HCT116 (cell line): Measurements from ENCODE around the gene ABR. TPM values are rescaled to one million over a fixed set of nuclear protein-coding genes. Genes with fewer than 3 reads are reported as not detected.
A peak's percentile ranks its signal among the peaks of the same experiment; 100 is the strongest.

Source experiments
- ATAC-seq: fragments of 200-7000 bp; cut with Tn5 transposase; 2 replicates; pipeline ENCODE4 v1.9.1; 2020; ENCODE audit warnings: mild to moderate bottlenecking, moderate library complexity
- BruUV-seq: library from RNA; stranded (reverse); fragments of 400-500 nt; replicated peaks from 2 replicates; lab custom pipeline; 2021; lab: Mats Ljungman, UMichigan
- CTCF ChIA-PET: fragments of 300-600 bp; sonication (Branson Sonifier 250); formaldehyde crosslinking; loops from one replicate; lab custom pipeline; 2021; ENCODE audit warnings: antibody characterized with exemption; lab: Charles Lee
- POLR2A ChIA-PET: fragments of 300-600, 350-600 bp; sonication (Branson Sonifier 250); formaldehyde crosslinking; loops from one replicate; lab custom pipeline; 2021; ENCODE audit warnings: antibody characterized with exemption; lab: Charles Lee
- RAD21 ChIA-PET, 2 experiments: fragments of 300-600 bp; sonication (Branson Sonifier 250); formaldehyde crosslinking; loops; one replicate each; lab custom pipeline; 2023; ENCODE audit warnings: low total read pairs in 2 of 2; ENCODE audit not compliant: uncharacterized antibody in 2 of 2, unreplicated experiment in 2 of 2, low non-redundant PET in 1 of 2; lab: Charles Lee
- DNase-seq: peaks from one replicate; pipeline ENCODE4 v3.0.0-alpha.2; 2010; ENCODE audit warnings: low read depth, low spot score
- H2AFZ ChIP-seq: fragments of 200-600 bp; shearing (Covaris generic), sonication (generic); 2 replicates; pipeline ENCODE4 v1.6.1; 2017; ENCODE audit warnings: low read depth, mixed run types, mixed read lengths, antibody characterized with exemption, low read length; ENCODE audit not compliant: poor library complexity, severe bottlenecking
- H3K27ac ChIP-seq: 2 replicates; pipeline ENCODE4 v1.5.1; 2012; ENCODE audit warnings: low read depth, low read length
- H3K27me3 ChIP-seq: fragments of 200-600 bp; sonication (generic); 2 replicates; pipeline ENCODE4 v1.6.1; 2016; ENCODE audit warnings: mixed run types, low read length, mixed read lengths; ENCODE audit not compliant: insufficient read depth
- H3K36me3 ChIP-seq, 2 experiments: fragments of 200-500 bp in 1 of 2; fragments of 200-600 bp in 1 of 2; sonication (Bioruptor generic) in 1 of 2; sonication (generic) in 1 of 2; 2 replicates each; pipeline versions ENCODE4 v1.5.1 to v1.6.1; 2014 to 2016; ENCODE audit warnings: low read length in 2 of 2, inconsistent platforms in 1 of 2, mixed read lengths in 1 of 2, mixed run types in 1 of 2; ENCODE audit not compliant: insufficient read depth in 2 of 2, control insufficient read depth in 1 of 2
- H3K4me1 ChIP-seq, 2 experiments: fragments of 200-600 bp in 1 of 2; sonication (generic) in 1 of 2; 2 replicates each; pipeline versions ENCODE4 v1.5.1 to v1.6.1; 2012 to 2017; ENCODE audit warnings: low read length in 2 of 2, inconsistent platforms in 1 of 2, mild to moderate bottlenecking in 1 of 2, mixed read lengths in 1 of 2, mixed run types in 1 of 2, moderate library complexity in 1 of 2; ENCODE audit not compliant: insufficient read depth in 2 of 2, control insufficient read depth in 1 of 2
- H3K4me2 ChIP-seq: fragments of 200-600 bp; sonication (generic); 2 replicates; pipeline ENCODE4 v1.6.1; 2017; ENCODE audit warnings: mixed run types, low read length, mixed read lengths
- H3K4me3 ChIP-seq, 2 experiments: fragments of 200-600 bp in 1 of 2; sonication (generic) in 1 of 2; replicated peaks in 1 of 2; 2 replicates each; pipeline ENCODE4 v1.5.1; 2011 to 2016; ENCODE audit warnings: low read length in 2 of 2, control low read depth in 1 of 2, low read depth in 1 of 2, mild to moderate bottlenecking in 1 of 2, mixed read lengths in 1 of 2, mixed run types in 1 of 2
- H3K79me2 ChIP-seq: fragments of 200-600 bp; sonication (generic); 2 replicates; pipeline ENCODE4 v1.6.1; 2017; ENCODE audit warnings: mild to moderate bottlenecking, mixed run types, low read length, moderate library complexity, mixed read lengths; ENCODE audit not compliant: insufficient read depth
- H3K9ac ChIP-seq: fragments of 200-600 bp; sonication (generic); 2 replicates; pipeline ENCODE4 v1.6.1; 2016; ENCODE audit warnings: low read length, mixed read lengths
- H3K9me2 ChIP-seq: fragments of 200-600 bp; sonication (generic), shearing (Covaris generic); 2 replicates; pipeline ENCODE4 v1.6.1; 2017; ENCODE audit warnings: mixed run types, mild to moderate bottlenecking, moderate library complexity; ENCODE audit not compliant: insufficient read depth
- H3K9me3 ChIP-seq, 2 experiments: fragments of 200-500 bp in 1 of 2; fragments of 200-600 bp in 1 of 2; sonication (Bioruptor generic) in 1 of 2; sonication (generic) in 1 of 2; 2 replicates each; pipeline ENCODE4 v1.6.1; 2014 to 2017; ENCODE audit warnings: low read length in 2 of 2, mixed read lengths in 2 of 2, inconsistent platforms in 1 of 2, low read depth in 1 of 2, mild to moderate bottlenecking in 1 of 2, mixed run types in 1 of 2, moderate library complexity in 1 of 2; ENCODE audit not compliant: control insufficient read depth in 1 of 2, insufficient read depth in 1 of 2
- H4K20me1 ChIP-seq: fragments of 200-600 bp; sonication (generic), shearing (Covaris generic); 2 replicates; pipeline ENCODE4 v1.6.1; 2017; ENCODE audit warnings: mixed run types, mild to moderate bottlenecking, moderate library complexity; ENCODE audit not compliant: insufficient read depth
- FOSL1 ChIP-seq: IDR thresholded peaks from 2 replicates; pipeline ENCODE4 v1.6.1; 2012; ENCODE audit warnings: low read depth
- POLR2AphosphoS5 ChIP-seq: IDR thresholded peaks from 2 replicates; pipeline ENCODE4 v1.6.1; 2011; ENCODE audit warnings: mild to moderate bottlenecking, low read depth, low read length, moderate library complexity
- SP1 ChIP-seq: IDR thresholded peaks from 2 replicates; pipeline ENCODE4 v1.6.1; 2012; ENCODE audit warnings: low read depth
- intact Hi-C: fragments of 100-400 bp; cut with micrococcal nuclease; formaldehyde crosslinking; loops from 2 replicates; pipeline ENCODE4 v1.10.0; 2022
- total RNA-seq: library from RNA; stranded (reverse); gene quantifications from one replicate; pipeline ENCODE4 v1.2.1, GENCODE V29; 2021; ENCODE audit not compliant: unreplicated experiment

ABR gene
- total RNA-seq, 1 experiment from 2014 or later, result 58.5 TPM

DNA sequence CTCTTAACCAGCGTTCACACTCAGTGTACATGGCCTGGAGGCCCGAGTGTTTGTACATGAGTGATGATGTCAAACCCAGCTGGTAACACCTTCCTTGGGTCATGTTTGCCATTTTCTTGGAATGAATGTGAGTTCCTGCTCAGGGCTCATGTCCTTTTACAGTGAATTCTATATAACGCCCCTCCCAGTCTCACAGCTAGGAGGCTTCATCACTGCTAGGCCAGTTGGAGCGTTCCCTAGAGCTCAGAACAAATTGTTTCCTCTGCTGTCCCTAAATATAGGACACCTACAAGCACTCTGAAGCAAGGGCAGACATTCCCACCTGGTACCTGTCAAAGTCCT lies 177.4 kb downstream of the ABR start:
- intact Hi-C loops, result no loop called here

GRCh38 chr17:1001640-1002411 lies 178.0 kb downstream of the ABR start:
- H3K4me2 ChIP-seq, result no peak overlapping the region
- H2AFZ ChIP-seq, result no peak overlapping the region
- no peak overlapping the region for H3K4me3 ChIP-seq
- H3K27me3 ChIP-seq, result no peaks in the 10 kb centered on the region
- no peaks in the 10 kb centered on the region for H3K9me2 ChIP-seq
- no peak overlapping the region for H3K27ac ChIP-seq
- no peak for DNase-seq
- H3K79me2 ChIP-seq, result peaks cover 34% of the 10 kb centered on the region
- H3K4me1 ChIP-seq, result peaks cover 8 to 12% of the 10 kb centered on the region in 2 experiments; a peak in 3 of 4 replicates
- POLR2A ChIA-PET, result no interaction called here
- CTCF ChIA-PET, result interaction anchor here (1.6 kb wide), 1 partner anchor 56 kb away, joined by 3 read pairs; no protein-coding TSS in a partner anchor
- TF ChIP-seq SP1 (no peak), POLR2AphosphoS5 (0 out of 2 replicates have a peak, but pooled peaks have one; percentile 14)
- no peak for ATAC-seq
- peaks cover 4% of the 10 kb centered on the region; the same call in 1 of the 2 replicates for H4K20me1 ChIP-seq
- peaks cover 29 to 33% of the 10 kb centered on the region in 2 experiments for H3K36me3 ChIP-seq
- intact Hi-C loops, result no loop called here
- BruUV-seq, result TSS peak; percentile 14
- RAD21 ChIA-PET, result no interaction called here
- H3K9me3 ChIP-seq, result no peaks in the 10 kb centered on the region
- H3K9ac ChIP-seq, result no peak overlapping the region

More for the DNA sequence above, 177.4 kb downstream of the ABR start:
- ChIA-PET POLR2A (no interaction called here), CTCF (no interaction called here), RAD21 (no interaction called here)
- Histone ChIP-seq H3K9me2 (no peaks in the 10 kb centered on the region), H2AFZ (no peak overlapping the region), H4K20me1 (peaks cover 4% of the 10 kb centered on the region; the same call in 1 of the 2 replicates), H3K4me1 (peaks cover 8 to 12% of the 10 kb centered on the region in 2 experiments; a peak in 3 of 4 replicates), H3K9me3 (no peaks in the 10 kb centered on the region), H3K27ac (no peak overlapping the region), H3K79me2 (peaks cover 30% of the 10 kb centered on the region), H3K4me3 (no peak overlapping the region), H3K4me2 (no peak overlapping the region), H3K9ac (no peak overlapping the region), H3K36me3 (peaks cover 29 to 33% of the 10 kb centered on the region in 2 experiments), H3K27me3 (no peaks in the 10 kb centered on the region)
- no peak for ATAC-seq
- BruUV-seq, result no TSS peak
- no peak for DNase-seq
- TF ChIP-seq FOSL1, result no peak
- 0 out of 2 replicates have a peak, but pooled peaks have one; percentile 11 for TF ChIP-seq POLR2AphosphoS5
